Psoas muscle (tissue), 8 donors: ENCODE data around the gene NRIP2. TPM values are rescaled to one million over a fixed set of nuclear protein-coding genes. Genes with fewer than 3 reads are reported as not detected.

Experiments
- ATAC-seq, 4 donors: fragments of 200-7000 bp; cut with Tn5 transposase; one replicate each; pipeline ENCODE4 v1.9.1; 2020; ENCODE audit warnings: moderate library complexity in 3 of 4, mild to moderate bottlenecking in 2 of 4
- DNase-seq, 2 donors: peaks; one replicate each; pipeline ENCODE4 v3.0.0-alpha.2; 2020
- H3K27ac ChIP-seq: fragments of 200-600 bp; one replicate; pipeline ENCODE4 v1.8.0; 2022
- H3K27me3 ChIP-seq, 3 donors: fragments of 200-600 bp in 1 of 3; one replicate each; pipeline versions ENCODE4 v1.6.1 to v1.8.0; 2013 to 2022; ENCODE audit warnings: low read length in 2 of 3, mild to moderate bottlenecking in 2 of 3, moderate library complexity in 1 of 3; ENCODE audit not compliant: insufficient read depth in 3 of 3
- H3K36me3 ChIP-seq, 2 donors: fragments of 200-600 bp in 1 of 2; one replicate each; pipeline versions ENCODE4 v1.6.1 to v1.8.0; 2013 to 2022; ENCODE audit warnings: low read depth in 1 of 2, mild to moderate bottlenecking in 1 of 2, moderate library complexity in 1 of 2; ENCODE audit not compliant: insufficient read depth in 1 of 2
- H3K4me1 ChIP-seq: fragments of 200-600 bp; one replicate; pipeline ENCODE4 v1.8.0; 2022
- H3K4me3 ChIP-seq: fragments of 200-600 bp; one replicate; pipeline ENCODE4 v1.8.0; 2022; ENCODE audit warnings: mild to moderate bottlenecking
- H3K9me3 ChIP-seq: fragments of 200-600 bp; one replicate; pipeline ENCODE4 v1.8.0; 2022
- WGBS, 3 donors: extraction: QIAGEN DNeasy Blood & Tissue Kit; methylation state at CpG; one replicate each; pipeline versions ENCODE4 v1.1.6 to v1.1.7; 2013; 5-methylcytosine and 5-hydroxymethylcytosine counted together
- intact Hi-C, 2 donors: fragments of 100-400 bp; cut with DNase I; formaldehyde crosslinking; loops; one replicate each; pipeline versions ENCODE4 v1.11.0 to v1.14.2; 2022
- polyA plus RNA-seq, 3 donors: library from polyadenylated mRNA; stranded (reverse); fragments of 200-250 nt; gene quantifications; one replicate each; pipeline ENCODE4 v1.2.3, GENCODE V29; 2013
- total RNA-seq, 4 donors: library from RNA; stranded (reverse); fragmentation: NEBNext Ultra II Directional in 2 of 4; extraction: Animal tissue kit (Norgen Biotek cat#: 25700) in 2 of 4; gene quantifications; one replicate each; pipeline versions ENCODE4 v1.2.1 to v1.2.4, GENCODE V29; 2021 to 2023
- TF ChIP-seq, protein P1 (sequence below): fragments of 200-600 bp; IDR thresholded peaks from one replicate; pipeline ENCODE4 v1.8.0; 2022; ENCODE audit warnings: antibody characterized with exemption
- donor health status: healthy with polysubstance abuse.
- donor health status: DM: no; HTN: no; CAD: no; lungs with moderate emphysema.
- donor health status: Bipolar disorder and iron deficiency.
- donor health status: healthy.
- donor health status: DM: yes; HTN: yes; CAD: no.
- donor health status: DM: no; HTN: no; CAD: no.
- donor health status: DM: no; HTN: no; CAD: no.
- donor health status: DM: yes; HTN: yes; CAD: no.

Gene NRIP2
- total and polyA plus RNA-seq, 7 donors: 0.96 to 2.4 (median 1.3) TPM

DNA sequence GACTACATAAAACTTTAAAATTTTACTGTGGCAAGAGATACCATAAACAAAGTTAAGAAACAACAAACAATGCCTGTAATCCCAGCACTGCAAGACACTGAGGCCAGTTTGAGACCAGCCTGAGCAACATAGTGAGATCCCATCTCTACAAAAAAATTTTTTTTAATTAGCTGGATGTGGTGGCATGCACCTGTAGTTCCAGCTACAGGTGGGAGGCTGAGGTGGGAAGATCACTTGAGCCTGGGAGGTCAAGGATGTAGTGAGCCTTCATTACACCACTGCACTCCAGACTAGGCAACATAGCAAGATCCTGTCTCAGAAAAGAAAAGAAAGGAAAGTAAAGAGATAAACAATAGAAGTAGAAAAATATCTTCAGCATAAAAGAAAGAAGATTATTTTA lies 25.3 kb upstream of the NRIP2 start:
- no peak for ATAC-seq
- no peak for DNase-seq
- intact Hi-C loops: no loop called here
- TF ChIP-seq, protein P1, sequence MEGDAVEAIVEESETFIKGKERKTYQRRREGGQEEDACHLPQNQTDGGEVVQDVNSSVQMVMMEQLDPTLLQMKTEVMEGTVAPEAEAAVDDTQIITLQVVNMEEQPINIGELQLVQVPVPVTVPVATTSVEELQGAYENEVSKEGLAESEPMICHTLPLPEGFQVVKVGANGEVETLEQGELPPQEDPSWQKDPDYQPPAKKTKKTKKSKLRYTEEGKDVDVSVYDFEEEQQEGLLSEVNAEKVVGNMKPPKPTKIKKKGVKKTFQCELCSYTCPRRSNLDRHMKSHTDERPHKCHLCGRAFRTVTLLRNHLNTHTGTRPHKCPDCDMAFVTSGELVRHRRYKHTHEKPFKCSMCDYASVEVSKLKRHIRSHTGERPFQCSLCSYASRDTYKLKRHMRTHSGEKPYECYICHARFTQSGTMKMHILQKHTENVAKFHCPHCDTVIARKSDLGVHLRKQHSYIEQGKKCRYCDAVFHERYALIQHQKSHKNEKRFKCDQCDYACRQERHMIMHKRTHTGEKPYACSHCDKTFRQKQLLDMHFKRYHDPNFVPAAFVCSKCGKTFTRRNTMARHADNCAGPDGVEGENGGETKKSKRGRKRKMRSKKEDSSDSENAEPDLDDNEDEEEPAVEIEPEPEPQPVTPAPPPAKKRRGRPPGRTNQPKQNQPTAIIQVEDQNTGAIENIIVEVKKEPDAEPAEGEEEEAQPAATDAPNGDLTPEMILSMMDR: no peak
- Histone ChIP-seq H3K4me1 (peaks cover 5% of the 10 kb centered on the region), H3K4me3 (no peak overlapping the region), H3K36me3 (no peaks in the 10 kb centered on the region), H3K9me3 (no peaks in the 10 kb centered on the region), H3K27me3 (no peaks in the 10 kb centered on the region), H3K27ac (no peak overlapping the region)

DNA sequence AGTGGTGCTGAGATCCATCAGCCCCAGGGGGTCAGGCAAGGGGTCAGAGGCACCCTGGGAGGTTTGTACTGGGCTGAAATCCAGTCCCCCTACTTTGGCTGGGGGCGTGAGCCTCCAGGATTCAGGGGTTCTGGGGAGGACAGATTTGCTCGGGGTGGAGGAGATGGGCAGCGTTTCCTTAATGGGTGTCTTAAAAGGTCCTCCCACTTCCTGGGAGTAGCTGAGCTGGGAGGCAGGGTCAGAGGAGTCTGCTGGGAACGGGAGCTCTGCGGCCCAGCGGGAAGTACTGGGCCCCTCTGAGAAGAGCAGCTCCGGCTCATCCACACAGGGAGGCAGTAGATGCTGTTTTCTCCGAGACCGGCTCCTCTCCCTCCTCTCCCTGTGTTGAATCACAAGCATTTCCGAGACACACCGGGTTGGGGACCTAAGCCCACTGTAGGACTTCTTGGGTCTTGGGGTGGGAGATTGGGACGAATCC lies 24.1 kb upstream of the NRIP2 start:
- Histone ChIP-seq H3K4me1 (peaks cover 5% of the 10 kb centered on the region), H3K4me3 (no peak overlapping the region), H3K27ac (no peak overlapping the region), H3K9me3 (no peaks in the 10 kb centered on the region), H3K27me3 (no peaks in the 10 kb centered on the region), H3K36me3 (no peaks in the 10 kb centered on the region)
- 86 to 91% (median 89%) methylated on average over 12 of the region's 12 CpGs for WGBS, 3 donors
- no peak for DNase-seq
- intact Hi-C loops: loop anchor here (10.0 kb wide), 2 partner anchors 186 to 416 kb away; no protein-coding TSS in a partner anchor
- TF ChIP-seq, protein P1: no peak
- no peak for ATAC-seq

DNA sequence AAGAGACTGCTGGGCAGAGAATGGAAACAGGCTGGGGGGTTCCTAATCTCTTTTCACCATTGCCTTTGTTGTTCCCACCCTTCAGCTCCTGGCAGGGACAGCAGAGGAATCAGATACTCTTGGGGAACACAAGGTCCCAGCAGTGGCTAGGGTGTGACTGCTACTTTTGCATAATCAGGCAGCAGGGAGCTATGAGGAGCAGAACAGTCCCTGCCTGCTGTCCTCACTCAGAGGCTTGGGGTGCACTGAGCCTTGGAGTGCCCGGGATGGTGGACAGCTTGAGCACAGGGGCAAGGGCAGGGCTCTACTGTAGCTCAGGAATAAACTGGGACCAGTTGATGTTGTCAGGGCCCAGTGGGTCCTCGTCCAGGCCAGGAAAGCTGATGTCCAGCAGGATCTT lies 23.5 kb upstream of the NRIP2 start:
- DNase-seq (no peak), ATAC-seq (peak in 2 of 4 donors; percentile 69 to 78)
- H3K4me3 ChIP-seq: no peak overlapping the region
- intact Hi-C loops: loop anchor here (10.0 kb wide), 2 partner anchors 186 to 416 kb away; no protein-coding TSS in a partner anchor
- no peak overlapping the region for H3K27ac ChIP-seq
- no peaks in the 10 kb centered on the region for H3K9me3 ChIP-seq
- WGBS, 3 donors: 35 to 83% (median 70%) methylated on average over 2 of the region's 2 CpGs
- no peaks in the 10 kb centered on the region for H3K36me3 ChIP-seq
- peaks cover 5% of the 10 kb centered on the region for H3K4me1 ChIP-seq
- no peaks in the 10 kb centered on the region for H3K27me3 ChIP-seq
- TF ChIP-seq, protein P1: no peak

DNA sequence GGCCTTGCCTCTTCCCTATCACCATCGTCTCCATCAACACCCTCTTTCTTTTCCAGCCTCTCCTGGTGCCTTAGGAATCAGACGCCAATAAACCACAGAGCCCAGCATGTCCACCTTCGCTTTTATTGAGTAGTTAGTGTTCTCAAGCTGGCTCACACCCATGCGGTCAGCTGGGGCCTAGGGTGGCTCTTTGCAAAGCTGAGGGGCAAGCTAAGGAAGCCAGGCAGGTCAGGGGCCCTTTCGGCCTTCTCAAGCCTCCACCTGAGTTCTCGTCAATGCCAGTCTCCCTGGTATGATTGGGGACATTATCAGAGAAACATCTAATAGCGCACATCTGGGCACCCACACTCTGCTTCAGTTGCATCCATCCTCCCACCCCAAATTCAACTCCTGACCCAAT lies 22.7 kb upstream of the NRIP2 start:
- 95 to 97% (median 96%) methylated on average over 7 of the region's 7 CpGs for WGBS, 3 donors
- Histone ChIP-seq H3K4me3 (no peak overlapping the region), H3K27me3 (no peaks in the 10 kb centered on the region), H3K9me3 (no peaks in the 10 kb centered on the region), H3K27ac (no peak overlapping the region), H3K36me3 (no peaks in the 10 kb centered on the region), H3K4me1 (peaks cover 5% of the 10 kb centered on the region)
- no peak for ATAC-seq
- no peak for DNase-seq
- intact Hi-C loops: loop anchor here (10.0 kb wide), 2 partner anchors 187 to 417 kb away; no protein-coding TSS in a partner anchor
- TF ChIP-seq, protein P1: no peak

DNA sequence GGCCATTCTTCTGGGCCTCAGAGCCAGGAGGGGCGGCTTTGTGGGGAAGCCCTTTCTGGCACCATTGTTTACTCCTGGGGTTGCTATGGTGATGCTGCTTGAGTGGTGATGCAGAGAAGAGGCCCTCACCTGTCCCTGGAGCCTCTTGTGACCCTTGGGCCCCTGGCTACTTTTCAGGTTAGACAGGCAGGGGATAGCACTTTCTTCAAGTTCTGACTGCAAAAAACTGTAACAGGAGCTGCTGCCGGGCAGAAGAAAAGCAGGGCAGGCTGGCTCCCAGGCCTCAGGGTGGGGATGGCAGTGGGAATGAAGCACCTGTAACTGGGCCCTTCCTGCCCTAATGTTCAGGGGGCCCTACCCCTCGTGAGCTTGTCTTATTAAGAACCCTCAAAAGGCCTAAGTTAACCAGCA lies 22.2 kb upstream of the NRIP2 start, which contains the start of gene TEX52:
Gene TEX52 (minus strand): TSS at position 19 of the 411 bp plus-strand sequence. CDS start 13 bp downstream, at position 6.
- H3K27me3 ChIP-seq: no peaks in the 10 kb centered on the region
- TF ChIP-seq, protein P1: no peak
- intact Hi-C loops: loop anchor here (10.0 kb wide), 2 partner anchors 188 to 418 kb away; no protein-coding TSS in a partner anchor
- WGBS, 3 donors: 89 to 93% (median 89%) methylated on average over 3 of the region's 3 CpGs
- H3K4me1 ChIP-seq: peaks cover 5% of the 10 kb centered on the region
- no peak for DNase-seq
- no peak within 1 kb of the TSS for H3K4me3 ChIP-seq
- no peaks in the 10 kb centered on the region for H3K9me3 ChIP-seq
- ATAC-seq: no peak
- no peaks in the 10 kb centered on the region for H3K36me3 ChIP-seq
- no peak within 1 kb of the TSS for H3K27ac ChIP-seq
